ENCODE measurements around the gene PLGRKT. TPM values are rescaled to one million over a fixed set of nuclear protein-coding genes. Genes with fewer than 3 reads are reported as not detected.
A peak's percentile ranks its signal among the peaks of the same experiment; 100 is the strongest.

The PLGRKT gene
- total RNA-seq, 2 donors from 2014 or later, result 21.0 to 31.1 TPM

GRCh38 chr9:5485378-5486085 is 47.8 kb upstream of the PLGRKT start:
- Mint-ChIP-seq H3K27me3 (ENCODE audit: insufficient read depth) (no peaks in the 10 kb centered on the region), H3K4me1 (peaks cover 37% of the 10 kb centered on the region), H3K27ac (peak overlapping the region; percentile 50), H3K36me3 (ENCODE audit: low read depth) (no peaks in the 10 kb centered on the region), H3K4me3 (no peak overlapping the region), H3K9me3 (peaks cover 3% of the 10 kb centered on the region)
- H3K4me1 ChIP-seq (ENCODE audit: control insufficient read depth, insufficient read depth, low read length), result no peaks in the 10 kb centered on the region
- no peaks in the 10 kb centered on the region for H3K9me3 ChIP-seq (ENCODE audit: control insufficient read depth, low read length)
- H3K27me3 ChIP-seq (ENCODE audit: control insufficient read depth, insufficient read depth, low read length, poor library complexity, severe bottlenecking), result no peaks in the 10 kb centered on the region
- DNase-seq, result no peak
- 79 to 90% methylated on average over 2 to 5 of the region's 5 CpGs for WGBS, 2 experiments (ENCODE audit: insufficient coverage in 1 of 2, insufficient read length in 1 of 2)
- no peak overlapping the region for H3K27ac ChIP-seq (ENCODE audit: low read depth, low read length)
- H3K4me3 ChIP-seq (ENCODE audit: low read length), result no peak overlapping the region
- TF ChIP-seq CTCF (conservative IDR thresholded peaks at IDR 0.05), result no peak
- H3K9ac ChIP-seq (ENCODE audit: extremely low read depth, low read length, poor library complexity, severe bottlenecking), result no peak overlapping the region
- H3K36me3 ChIP-seq (ENCODE audit: control insufficient read depth, insufficient read depth, low read length), result no peaks in the 10 kb centered on the region

GRCh38 chr9:5483306-5483705 is 45.6 kb upstream of the PLGRKT start:
- H3K9me3 Mint-ChIP-seq, result peaks cover 6% of the 10 kb centered on the region
- DNase-seq, result no peak
- H3K9me3 ChIP-seq (ENCODE audit: control insufficient read depth, low read length), result no peaks in the 10 kb centered on the region
- H3K36me3 Mint-ChIP-seq (ENCODE audit: low read depth), result no peaks in the 10 kb centered on the region
- WGBS, 2 experiments (ENCODE audit: insufficient coverage in 1 of 2, insufficient read length in 1 of 2), result 100% methylated on average over 2 of the region's 2 CpGs; no CpG with 5 or more reads in 1 of the 2 experiments
- H3K27me3 ChIP-seq (ENCODE audit: control insufficient read depth, insufficient read depth, low read length, poor library complexity, severe bottlenecking), result no peaks in the 10 kb centered on the region
- H3K36me3 ChIP-seq (ENCODE audit: control insufficient read depth, insufficient read depth, low read length), result no peaks in the 10 kb centered on the region
- no peak overlapping the region for H3K4me3 Mint-ChIP-seq
- no peak overlapping the region for H3K4me3 ChIP-seq (ENCODE audit: low read length)
- peaks cover 25% of the 10 kb centered on the region for H3K4me1 Mint-ChIP-seq
- no peak overlapping the region for H3K27ac ChIP-seq (ENCODE audit: low read depth, low read length)
- no peak for TF ChIP-seq CTCF (conservative IDR thresholded peaks at IDR 0.05)
- H3K4me1 ChIP-seq (ENCODE audit: control insufficient read depth, insufficient read depth, low read length), result no peaks in the 10 kb centered on the region
- no peaks in the 10 kb centered on the region for H3K27me3 Mint-ChIP-seq (ENCODE audit: insufficient read depth)
- no peak overlapping the region for H3K27ac Mint-ChIP-seq
- no peak overlapping the region for H3K9ac ChIP-seq (ENCODE audit: extremely low read depth, low read length, poor library complexity, severe bottlenecking)

GRCh38 chr9:5482194-5482593 is 44.5 kb upstream of the PLGRKT start:
- DNase-seq, result no peak
- H3K27me3 Mint-ChIP-seq (ENCODE audit: insufficient read depth), result no peaks in the 10 kb centered on the region
- Histone ChIP-seq H3K4me1 (ENCODE audit: control insufficient read depth, insufficient read depth, low read length) (no peaks in the 10 kb centered on the region), H3K27me3 (ENCODE audit: control insufficient read depth, insufficient read depth, low read length, poor library complexity, severe bottlenecking) (no peaks in the 10 kb centered on the region), H3K9ac (ENCODE audit: extremely low read depth, low read length, poor library complexity, severe bottlenecking) (no peak overlapping the region), H3K27ac (ENCODE audit: low read depth, low read length) (no peak overlapping the region), H3K36me3 (ENCODE audit: control insufficient read depth, insufficient read depth, low read length) (no peaks in the 10 kb centered on the region), H3K4me3 (ENCODE audit: low read length) (no peak overlapping the region), H3K9me3 (ENCODE audit: control insufficient read depth, low read length) (peaks cover 10% of the 10 kb centered on the region)
- no peaks in the 10 kb centered on the region for H3K36me3 Mint-ChIP-seq (ENCODE audit: low read depth)
- no peak for TF ChIP-seq CTCF (conservative IDR thresholded peaks at IDR 0.05)
- peaks cover 16% of the 10 kb centered on the region for H3K9me3 Mint-ChIP-seq
- 84 to 92% methylated on average over 4 to 8 of the region's 8 CpGs for WGBS, 2 experiments (ENCODE audit: insufficient coverage in 1 of 2, insufficient read length in 1 of 2)
- H3K4me3 Mint-ChIP-seq, result no peak overlapping the region
- H3K27ac Mint-ChIP-seq, result no peak overlapping the region
- peaks cover 22% of the 10 kb centered on the region for H3K4me1 Mint-ChIP-seq

All from endodermal cell (in vitro differentiated cells).